Ovary (tissue), 9 donors: ENCODE measurements around the gene MAN1C1. TPM values are rescaled to one million over a fixed set of nuclear protein-coding genes. Genes with fewer than 3 reads are reported as not detected.

ENCODE experiments used
- DNase-seq, 5 donors: peaks; one replicate each; pipeline ENCODE4 v3.0.0-alpha.2; 2019 to 2020
- H3K27ac ChIP-seq, 2 donors: fragments of 200-600 bp; one replicate each; pipeline versions ENCODE4 v1.5.1 to v1.8.0; 2019 to 2022
- H3K27me3 ChIP-seq: fragments of 200-600 bp; one replicate; pipeline ENCODE4 v1.8.0; 2022
- H3K36me3 ChIP-seq: fragments of 200-600 bp; sonication (generic); one replicate; pipeline ENCODE4 v1.5.1; 2019
- H3K4me1 ChIP-seq: one replicate; pipeline ENCODE4 v1.8.1; 2013; ENCODE audit warnings: mild to moderate bottlenecking, moderate library complexity; ENCODE audit not compliant: insufficient read depth
- H3K4me3 ChIP-seq: fragments of 200-600 bp; sonication (generic); one replicate; pipeline ENCODE4 v1.5.1; 2017
- H3K9me3 ChIP-seq, 2 donors: fragments of 200-600 bp in 1 of 2; sonication (generic) in 1 of 2; one replicate each; pipeline versions ENCODE4 v1.5.1 to v1.8.1; 2013 to 2019; ENCODE audit warnings: mild to moderate bottlenecking in 1 of 2, moderate library complexity in 1 of 2
- EP300 ChIP-seq: sonication (generic); formaldehyde crosslinking; IDR thresholded peaks from one replicate; pipeline ENCODE4 v1.6.1; 2017; ENCODE audit warnings: antibody characterized with exemption
- POLR2A ChIP-seq: fragments of 450-650 bp; IDR thresholded peaks from one replicate; pipeline ENCODE4 v1.6.1; 2017; ENCODE audit warnings: antibody characterized with exemption, mild to moderate bottlenecking, moderate library complexity
- WGBS, 3 donors: extraction: QIAGEN DNeasy Blood & Tissue Kit in 1 of 3; methylation state at CpG; one replicate each; pipeline versions ENCODE4 v1.1.5 to v1.1.7; 2013 to 2017; 5-methylcytosine and 5-hydroxymethylcytosine counted together
- intact Hi-C, 4 donors: fragments of 100-400 bp; cut with DNase I; formaldehyde crosslinking; loops; one replicate each; pipeline versions ENCODE4 v1.11.0 to v1.15.1; 2022 to 2023
- polyA plus RNA-seq, 2 donors: library from polyadenylated mRNA; stranded (reverse); fragments of 200-250 nt in 1 of 2; fragments of 350-450 nt in 1 of 2; fragmentation: Illumina TruSeq in 1 of 2; extraction: RNeasy Lipid Tissue Mini Kit (QIAGEN cat#74804) in 1 of 2; gene quantifications; one replicate each; pipeline ENCODE4 v1.2.3, GENCODE V29; 2013 to 2014
- total RNA-seq, 7 donors: library from RNA; depleted of rRNA in 2 of 7; stranded (reverse); fragments of >200 nt in 2 of 7; fragmentation: NEBNext Ultra II Directional in 3 of 7; extraction: Animal tissue kit (Norgen Biotek cat#: 25700) in 3 of 7; gene quantifications; one replicate each; pipeline versions ENCODE4 v1.1.0 to v1.2.4, GENCODE V29; 2016 to 2023
- TF ChIP-seq, protein P1 (sequence below), 3 donors: fragments of 450-650 bp in 2 of 3; fragments of 200-600 bp in 1 of 3; IDR thresholded peaks; one replicate each; pipeline versions ENCODE4 v1.5.1 to v1.8.0; 2016 to 2022; ENCODE audit warnings: antibody characterized with exemption in 3 of 3, mild to moderate bottlenecking in 1 of 3
- donor health status: DM: no; HTN: no; CAD: no; lungs with moderate emphysema.
- donor health status: DM: no; HTN: no; CAD: no.
- donor health status: Bipolar disorder and iron deficiency.
- donor health status: DM: yes; HTN: yes; CAD: no.
- donor health status: DM: no; HTN: no; CAD: no.
- donor health status: DM: yes; HTN: yes; CAD: no.

The MAN1C1 gene
- total and polyA plus RNA-seq, 9 donors = 18.0 to 59.2 (median 33.1) TPM

DNA sequence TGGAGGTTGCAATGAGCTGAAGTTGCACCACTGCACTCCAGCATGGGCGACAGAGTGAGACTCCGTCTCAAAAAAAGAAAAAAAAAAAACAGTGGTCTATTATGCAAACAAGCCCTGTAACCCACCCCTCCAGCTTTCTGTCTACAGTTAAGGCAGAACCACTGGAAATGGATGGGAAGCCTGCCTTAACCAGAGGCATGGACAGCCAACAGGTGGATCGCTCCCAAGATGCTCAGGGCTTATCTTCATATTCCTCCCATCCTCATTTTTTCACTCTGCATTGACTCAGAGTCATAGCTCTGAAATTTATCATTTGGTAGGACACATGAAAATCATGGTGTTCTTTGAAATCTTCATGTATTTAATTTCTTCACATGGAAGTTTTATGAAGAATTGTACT is 211.9 kb downstream of the MAN1C1 start:
- no peaks in the 10 kb centered on the region for H3K27me3 ChIP-seq
- no peaks in the 10 kb centered on the region for H3K4me1 ChIP-seq
- TF ChIP-seq, protein P1, sequence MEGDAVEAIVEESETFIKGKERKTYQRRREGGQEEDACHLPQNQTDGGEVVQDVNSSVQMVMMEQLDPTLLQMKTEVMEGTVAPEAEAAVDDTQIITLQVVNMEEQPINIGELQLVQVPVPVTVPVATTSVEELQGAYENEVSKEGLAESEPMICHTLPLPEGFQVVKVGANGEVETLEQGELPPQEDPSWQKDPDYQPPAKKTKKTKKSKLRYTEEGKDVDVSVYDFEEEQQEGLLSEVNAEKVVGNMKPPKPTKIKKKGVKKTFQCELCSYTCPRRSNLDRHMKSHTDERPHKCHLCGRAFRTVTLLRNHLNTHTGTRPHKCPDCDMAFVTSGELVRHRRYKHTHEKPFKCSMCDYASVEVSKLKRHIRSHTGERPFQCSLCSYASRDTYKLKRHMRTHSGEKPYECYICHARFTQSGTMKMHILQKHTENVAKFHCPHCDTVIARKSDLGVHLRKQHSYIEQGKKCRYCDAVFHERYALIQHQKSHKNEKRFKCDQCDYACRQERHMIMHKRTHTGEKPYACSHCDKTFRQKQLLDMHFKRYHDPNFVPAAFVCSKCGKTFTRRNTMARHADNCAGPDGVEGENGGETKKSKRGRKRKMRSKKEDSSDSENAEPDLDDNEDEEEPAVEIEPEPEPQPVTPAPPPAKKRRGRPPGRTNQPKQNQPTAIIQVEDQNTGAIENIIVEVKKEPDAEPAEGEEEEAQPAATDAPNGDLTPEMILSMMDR (IDR thresholded peaks at IDR 0.05) = no peak
- no peak for TF ChIP-seq EP300
- TF ChIP-seq POLR2A = no peak
- H3K9me3 ChIP-seq = no peaks in the 10 kb centered on the region
- intact Hi-C loops = loop anchor here in 2 of 4 donors (10.0 kb wide), 2 partner anchors 46 to 176 kb away; partner anchors contain the start of gene PAQR7 (in 2 of the 2)
- 57 to 65% (median 64%) methylated on average over 3 of the region's 3 CpGs for WGBS, 3 donors
- H3K36me3 ChIP-seq = no peaks in the 10 kb centered on the region
- H3K4me3 ChIP-seq = no peak overlapping the region
- H3K27ac ChIP-seq = no peak overlapping the region
- no peak for DNase-seq

GRCh38 chr1:25829046-25829445 is 212.5 kb downstream of the MAN1C1 start:
- H3K36me3 ChIP-seq = no peaks in the 10 kb centered on the region
- no peak overlapping the region for H3K4me3 ChIP-seq
- H3K9me3 ChIP-seq = no peaks in the 10 kb centered on the region
- no peaks in the 10 kb centered on the region for H3K4me1 ChIP-seq
- no peak for DNase-seq
- intact Hi-C loops = loop anchor here in 2 of 4 donors (10.0 kb wide), 2 partner anchors 46 to 176 kb away; partner anchors contain the start of gene PAQR7 (in 2 of the 2)
- no peaks in the 10 kb centered on the region for H3K27me3 ChIP-seq
- 49 to 73% (median 71%) methylated on average over 1 of the region's 1 CpG for WGBS, 3 donors
- TF ChIP-seq EP300 = no peak
- TF ChIP-seq POLR2A = no peak
- TF ChIP-seq, protein P1 (IDR thresholded peaks at IDR 0.05) = no peak
- H3K27ac ChIP-seq = no peak overlapping the region

DNA sequence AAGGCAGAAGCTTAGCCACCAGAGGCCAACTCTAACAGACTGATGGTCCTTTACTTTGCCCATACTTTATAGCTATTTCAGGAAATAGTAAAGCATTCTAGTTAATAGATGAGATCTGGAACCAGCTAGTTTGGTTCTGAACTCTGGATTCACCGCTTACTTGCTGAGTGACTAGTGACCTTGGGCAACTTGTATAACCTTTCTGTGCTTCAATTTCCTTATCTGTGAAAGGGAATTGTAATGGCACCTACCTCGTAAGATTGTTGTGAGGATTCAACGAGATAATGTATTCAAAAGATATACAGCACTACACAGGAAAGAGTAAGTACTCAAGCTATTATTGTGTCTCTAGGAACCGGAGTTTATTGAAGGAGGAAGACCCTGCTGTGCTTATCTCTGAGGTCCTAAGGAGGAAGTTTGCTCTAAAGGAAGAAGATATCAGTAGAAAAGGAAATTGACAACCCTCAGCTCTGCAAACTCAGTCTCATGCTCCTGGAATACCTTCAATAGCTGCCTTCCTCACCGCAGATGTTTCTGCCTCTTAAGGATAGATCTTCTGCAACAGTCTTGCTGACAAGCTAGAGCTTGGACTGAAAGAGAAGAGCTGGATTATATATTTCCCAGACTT is 215.1 kb downstream of the MAN1C1 start:
- no peaks in the 10 kb centered on the region for H3K36me3 ChIP-seq

GRCh38 chr1:25832336-25833037 is 215.9 kb downstream of the MAN1C1 start:
- 66 to 78% (median 72%) methylated on average over 6 of the region's 6 CpGs for WGBS, 3 donors
- intact Hi-C loops = no loop called here
- Histone ChIP-seq H3K4me1 (peaks cover 2% of the 10 kb centered on the region), H3K4me3 (no peak overlapping the region), H3K36me3 (no peaks in the 10 kb centered on the region), H3K27ac (no peak overlapping the region), H3K9me3 (no peaks in the 10 kb centered on the region), H3K27me3 (no peaks in the 10 kb centered on the region)
- TF ChIP-seq EP300 (no peak), POLR2A (no peak)
- TF ChIP-seq, protein P1 (IDR thresholded peaks at IDR 0.05) = no peak
- no peak for DNase-seq

More for the DNA sequence above, 215.1 kb downstream of the MAN1C1 start:
- 62 to 69% (median 63%) methylated on average over 5 of the region's 5 CpGs for WGBS, 3 donors
- no peak for DNase-seq
- Histone ChIP-seq H3K27ac (no peak overlapping the region), H3K27me3 (no peaks in the 10 kb centered on the region), H3K4me3 (no peak overlapping the region), H3K4me1 (peaks cover 2% of the 10 kb centered on the region), H3K9me3 (no peaks in the 10 kb centered on the region)
- intact Hi-C loops = no loop called here
- TF ChIP-seq, protein P1 (IDR thresholded peaks at IDR 0.05) = no peak
- TF ChIP-seq POLR2A (no peak), EP300 (no peak)
